GM23338 (cell line): Measurements from ENCODE around the gene THBS3. TPM values are rescaled to one million over a fixed set of nuclear protein-coding genes. Genes with fewer than 3 reads are reported as not detected.

ENCODE experiments used
- CREB1 ChIP-seq: fragments of 250-450 bp; sonication (Bioruptor Pico); IDR thresholded peaks from 2 replicates; pipeline ENCODE4 v1.5.0; 2020; ENCODE audit warnings: low read depth, mild to moderate bottlenecking, moderate library complexity
- EZH2 ChIP-seq: fragments of 200-600 bp; sonication (generic); IDR thresholded peaks from one replicate; pipeline ENCODE4 v1.8.0; 2017; ENCODE audit warnings: antibody characterized with exemption, mild to moderate bottlenecking, low read depth; ENCODE audit not compliant: unreplicated experiment
- JUNB ChIP-seq: IDR thresholded peaks from one replicate; pipeline ENCODE4 v1.6.1; 2016; ENCODE audit warnings: antibody characterized with exemption; ENCODE audit not compliant: unreplicated experiment
- POLR2AphosphoS5 ChIP-seq: IDR thresholded peaks from 2 replicates; pipeline ENCODE4 v1.6.1; 2016; ENCODE audit warnings: antibody characterized with exemption, low read depth
- STAT1 ChIP-seq: IDR thresholded peaks from one replicate; pipeline ENCODE4 v1.6.1; 2016; ENCODE audit warnings: antibody characterized with exemption; ENCODE audit not compliant: unreplicated experiment
- ZNF114 ChIP-seq: fragments of 250-450 bp; sonication (Bioruptor Pico); IDR thresholded peaks from 2 replicates; pipeline ENCODE4 v1.5.0; 2020; ENCODE audit warnings: mild to moderate bottlenecking, moderate library complexity
- ZNF331 ChIP-seq: fragments of 250-450 bp; sonication (Bioruptor Pico); IDR thresholded peaks from 2 replicates; pipeline ENCODE4 v1.5.0; 2020; ENCODE audit warnings: low read depth, mild to moderate bottlenecking, moderate library complexity
- polyA plus RNA-seq: library from polyadenylated mRNA; unstranded; fragments of >200 nt; fragmentation: Nextera tagmentation; extraction: Ambion mirVana; gene quantifications from 2 replicates; pipeline ENCODE4 v1.2.1, GENCODE V29; 2016
- total RNA-seq: library from RNA; depleted of rRNA; stranded (reverse); fragments of >200 nt; shearing (Covaris generic); gene quantifications from 2 replicates; pipeline ENCODE4 v1.2.3, GENCODE V29; 2014
- TF ChIP-seq, protein P1 (sequence below): fragments of 250-450 bp; sonication (Bioruptor Pico); IDR thresholded peaks from 2 replicates; pipeline ENCODE4 v1.5.0; 2020; ENCODE audit warnings: mild to moderate bottlenecking, moderate library complexity
- TF ChIP-seq, protein P2 (sequence below): IDR thresholded peaks from one replicate; pipeline ENCODE4 v1.6.1; 2018; ENCODE audit warnings: antibody characterized with exemption; ENCODE audit not compliant: unreplicated experiment
- TF ChIP-seq, protein P3 (sequence below), 2 experiments: fragments of 200-600 bp in 1 of 2; sonication (generic) in 1 of 2; conservative IDR thresholded peaks; 2 replicates each; pipeline versions ENCODE4 v1.5.1 to v1.6.1; 2016 to 2017; ENCODE audit warnings: antibody characterized with exemption in 2 of 2, low read depth in 2 of 2, mild to moderate bottlenecking in 2 of 2, moderate library complexity in 1 of 2

Gene THBS3
- total and polyA plus RNA-seq, 2 experiments from 2014 or later = 1.2 to 4.3 TPM

DNA sequence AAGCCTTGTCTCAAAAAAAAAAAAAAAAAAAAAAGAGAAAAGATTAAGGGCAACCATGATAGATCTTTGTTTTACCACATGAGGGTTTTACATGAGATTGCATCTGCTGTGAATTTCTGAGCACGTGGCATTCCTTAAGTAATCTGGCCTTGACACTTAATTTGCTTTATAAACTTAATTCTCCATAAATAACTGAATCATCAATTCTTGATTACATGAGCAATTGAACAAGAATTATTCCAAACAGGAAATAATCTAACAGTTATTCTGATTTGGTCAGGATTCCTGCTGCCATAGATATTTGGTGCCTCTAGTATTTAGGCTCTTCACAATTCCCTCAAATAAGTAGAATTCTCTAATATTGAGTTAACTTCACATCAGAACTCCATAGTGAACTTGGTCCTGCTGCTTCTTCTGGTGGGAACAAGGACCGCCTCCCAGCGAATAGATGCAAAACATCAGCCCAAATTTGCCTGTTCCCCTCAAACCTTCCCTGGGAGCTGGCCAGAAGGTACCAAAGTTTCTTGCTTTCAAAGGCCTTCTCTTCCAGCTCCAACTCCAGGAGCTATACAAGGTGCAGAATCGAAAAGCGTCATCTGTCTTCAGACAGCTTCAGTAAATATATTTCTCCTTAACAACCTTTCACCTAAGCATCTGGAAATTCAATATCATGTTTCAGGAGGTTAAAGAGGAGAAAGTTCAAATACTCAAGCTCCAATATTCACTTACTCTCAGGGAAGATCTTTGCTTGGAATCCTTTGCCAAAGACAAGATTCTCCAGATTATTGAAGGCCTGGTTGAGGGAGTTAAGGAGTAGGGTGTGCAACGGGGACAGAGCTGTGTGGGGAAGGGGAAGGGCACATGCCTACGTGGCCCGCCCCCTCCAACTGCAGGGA is 35.6 kb downstream of the THBS3 start (continued):
- TF ChIP-seq, protein P1, sequence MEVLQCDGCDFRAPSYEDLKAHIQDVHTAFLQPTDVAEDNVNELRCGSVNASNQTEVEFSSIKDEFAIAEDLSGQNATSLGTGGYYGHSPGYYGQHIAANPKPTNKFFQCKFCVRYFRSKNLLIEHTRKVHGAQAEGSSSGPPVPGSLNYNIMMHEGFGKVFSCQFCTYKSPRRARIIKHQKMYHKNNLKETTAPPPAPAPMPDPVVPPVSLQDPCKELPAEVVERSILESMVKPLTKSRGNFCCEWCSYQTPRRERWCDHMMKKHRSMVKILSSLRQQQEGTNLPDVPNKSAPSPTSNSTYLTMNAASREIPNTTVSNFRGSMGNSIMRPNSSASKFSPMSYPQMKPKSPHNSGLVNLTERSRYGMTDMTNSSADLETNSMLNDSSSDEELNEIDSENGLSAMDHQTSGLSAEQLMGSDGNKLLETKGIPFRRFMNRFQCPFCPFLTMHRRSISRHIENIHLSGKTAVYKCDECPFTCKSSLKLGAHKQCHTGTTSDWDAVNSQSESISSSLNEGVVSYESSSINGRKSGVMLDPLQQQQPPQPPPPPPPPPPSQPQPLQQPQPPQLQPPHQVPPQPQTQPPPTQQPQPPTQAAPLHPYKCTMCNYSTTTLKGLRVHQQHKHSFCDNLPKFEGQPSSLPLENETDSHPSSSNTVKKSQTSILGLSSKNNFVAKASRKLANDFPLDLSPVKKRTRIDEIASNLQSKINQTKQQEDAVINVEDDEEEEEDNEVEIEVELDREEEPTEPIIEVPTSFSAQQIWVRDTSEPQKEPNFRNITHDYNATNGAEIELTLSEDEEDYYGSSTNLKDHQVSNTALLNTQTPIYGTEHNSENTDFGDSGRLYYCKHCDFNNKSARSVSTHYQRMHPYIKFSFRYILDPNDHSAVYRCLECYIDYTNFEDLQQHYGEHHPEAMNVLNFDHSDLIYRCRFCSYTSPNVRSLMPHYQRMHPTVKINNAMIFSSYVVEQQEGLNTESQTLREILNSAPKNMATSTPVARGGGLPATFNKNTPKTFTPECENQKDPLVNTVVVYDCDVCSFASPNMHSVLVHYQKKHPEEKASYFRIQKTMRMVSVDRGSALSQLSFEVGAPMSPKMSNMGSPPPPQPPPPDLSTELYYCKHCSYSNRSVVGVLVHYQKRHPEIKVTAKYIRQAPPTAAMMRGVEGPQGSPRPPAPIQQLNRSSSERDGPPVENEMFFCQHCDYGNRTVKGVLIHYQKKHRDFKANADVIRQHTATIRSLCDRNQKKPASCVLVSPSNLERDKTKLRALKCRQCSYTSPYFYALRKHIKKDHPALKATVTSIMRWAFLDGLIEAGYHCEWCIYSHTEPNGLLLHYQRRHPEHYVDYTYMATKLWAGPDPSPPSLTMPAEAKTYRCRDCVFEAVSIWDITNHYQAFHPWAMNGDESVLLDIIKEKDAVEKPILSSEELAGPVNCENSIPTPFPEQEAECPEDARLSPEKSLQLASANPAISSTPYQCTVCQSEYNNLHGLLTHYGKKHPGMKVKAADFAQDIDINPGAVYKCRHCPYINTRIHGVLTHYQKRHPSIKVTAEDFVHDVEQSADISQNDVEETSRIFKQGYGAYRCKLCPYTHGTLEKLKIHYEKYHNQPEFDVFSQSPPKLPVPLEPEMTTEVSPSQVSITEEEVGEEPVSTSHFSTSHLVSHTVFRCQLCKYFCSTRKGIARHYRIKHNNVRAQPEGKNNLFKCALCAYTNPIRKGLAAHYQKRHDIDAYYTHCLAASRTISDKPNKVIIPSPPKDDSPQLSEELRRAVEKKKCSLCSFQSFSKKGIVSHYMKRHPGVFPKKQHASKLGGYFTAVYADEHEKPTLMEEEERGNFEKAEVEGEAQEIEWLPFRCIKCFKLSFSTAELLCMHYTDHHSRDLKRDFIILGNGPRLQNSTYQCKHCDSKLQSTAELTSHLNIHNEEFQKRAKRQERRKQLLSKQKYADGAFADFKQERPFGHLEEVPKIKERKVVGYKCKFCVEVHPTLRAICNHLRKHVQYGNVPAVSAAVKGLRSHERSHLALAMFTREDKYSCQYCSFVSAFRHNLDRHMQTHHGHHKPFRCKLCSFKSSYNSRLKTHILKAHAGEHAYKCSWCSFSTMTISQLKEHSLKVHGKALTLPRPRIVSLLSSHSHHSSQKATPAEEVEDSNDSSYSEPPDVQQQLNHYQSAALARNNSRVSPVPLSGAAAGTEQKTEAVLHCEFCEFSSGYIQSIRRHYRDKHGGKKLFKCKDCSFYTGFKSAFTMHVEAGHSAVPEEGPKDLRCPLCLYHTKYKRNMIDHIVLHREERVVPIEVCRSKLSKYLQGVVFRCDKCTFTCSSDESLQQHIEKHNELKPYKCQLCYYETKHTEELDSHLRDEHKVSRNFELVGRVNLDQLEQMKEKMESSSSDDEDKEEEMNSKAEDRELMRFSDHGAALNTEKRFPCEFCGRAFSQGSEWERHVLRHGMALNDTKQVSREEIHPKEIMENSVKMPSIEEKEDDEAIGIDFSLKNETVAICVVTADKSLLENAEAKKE (CRISPR knock-in tag) = no peak
- TF ChIP-seq CREB1 (CRISPR knock-in tag) = no peak
- no peak for TF ChIP-seq JUNB
- TF ChIP-seq ZNF331 (CRISPR knock-in tag) = no peak
- TF ChIP-seq, protein P2, sequence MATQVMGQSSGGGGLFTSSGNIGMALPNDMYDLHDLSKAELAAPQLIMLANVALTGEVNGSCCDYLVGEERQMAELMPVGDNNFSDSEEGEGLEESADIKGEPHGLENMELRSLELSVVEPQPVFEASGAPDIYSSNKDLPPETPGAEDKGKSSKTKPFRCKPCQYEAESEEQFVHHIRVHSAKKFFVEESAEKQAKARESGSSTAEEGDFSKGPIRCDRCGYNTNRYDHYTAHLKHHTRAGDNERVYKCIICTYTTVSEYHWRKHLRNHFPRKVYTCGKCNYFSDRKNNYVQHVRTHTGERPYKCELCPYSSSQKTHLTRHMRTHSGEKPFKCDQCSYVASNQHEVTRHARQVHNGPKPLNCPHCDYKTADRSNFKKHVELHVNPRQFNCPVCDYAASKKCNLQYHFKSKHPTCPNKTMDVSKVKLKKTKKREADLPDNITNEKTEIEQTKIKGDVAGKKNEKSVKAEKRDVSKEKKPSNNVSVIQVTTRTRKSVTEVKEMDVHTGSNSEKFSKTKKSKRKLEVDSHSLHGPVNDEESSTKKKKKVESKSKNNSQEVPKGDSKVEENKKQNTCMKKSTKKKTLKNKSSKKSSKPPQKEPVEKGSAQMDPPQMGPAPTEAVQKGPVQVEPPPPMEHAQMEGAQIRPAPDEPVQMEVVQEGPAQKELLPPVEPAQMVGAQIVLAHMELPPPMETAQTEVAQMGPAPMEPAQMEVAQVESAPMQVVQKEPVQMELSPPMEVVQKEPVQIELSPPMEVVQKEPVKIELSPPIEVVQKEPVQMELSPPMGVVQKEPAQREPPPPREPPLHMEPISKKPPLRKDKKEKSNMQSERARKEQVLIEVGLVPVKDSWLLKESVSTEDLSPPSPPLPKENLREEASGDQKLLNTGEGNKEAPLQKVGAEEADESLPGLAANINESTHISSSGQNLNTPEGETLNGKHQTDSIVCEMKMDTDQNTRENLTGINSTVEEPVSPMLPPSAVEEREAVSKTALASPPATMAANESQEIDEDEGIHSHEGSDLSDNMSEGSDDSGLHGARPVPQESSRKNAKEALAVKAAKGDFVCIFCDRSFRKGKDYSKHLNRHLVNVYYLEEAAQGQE = no peak
- no peak for TF ChIP-seq EZH2
- no peak for TF ChIP-seq POLR2AphosphoS5
- no peak for TF ChIP-seq STAT1
- TF ChIP-seq, protein P3, sequence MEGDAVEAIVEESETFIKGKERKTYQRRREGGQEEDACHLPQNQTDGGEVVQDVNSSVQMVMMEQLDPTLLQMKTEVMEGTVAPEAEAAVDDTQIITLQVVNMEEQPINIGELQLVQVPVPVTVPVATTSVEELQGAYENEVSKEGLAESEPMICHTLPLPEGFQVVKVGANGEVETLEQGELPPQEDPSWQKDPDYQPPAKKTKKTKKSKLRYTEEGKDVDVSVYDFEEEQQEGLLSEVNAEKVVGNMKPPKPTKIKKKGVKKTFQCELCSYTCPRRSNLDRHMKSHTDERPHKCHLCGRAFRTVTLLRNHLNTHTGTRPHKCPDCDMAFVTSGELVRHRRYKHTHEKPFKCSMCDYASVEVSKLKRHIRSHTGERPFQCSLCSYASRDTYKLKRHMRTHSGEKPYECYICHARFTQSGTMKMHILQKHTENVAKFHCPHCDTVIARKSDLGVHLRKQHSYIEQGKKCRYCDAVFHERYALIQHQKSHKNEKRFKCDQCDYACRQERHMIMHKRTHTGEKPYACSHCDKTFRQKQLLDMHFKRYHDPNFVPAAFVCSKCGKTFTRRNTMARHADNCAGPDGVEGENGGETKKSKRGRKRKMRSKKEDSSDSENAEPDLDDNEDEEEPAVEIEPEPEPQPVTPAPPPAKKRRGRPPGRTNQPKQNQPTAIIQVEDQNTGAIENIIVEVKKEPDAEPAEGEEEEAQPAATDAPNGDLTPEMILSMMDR (conservative IDR thresholded peaks at IDR 0.05; ENCODE audit: low read depth in 2 of 2) = no peak
- no peak for TF ChIP-seq ZNF114 (CRISPR knock-in tag)
